Breast epithelium (tissue), 3 donors: ENCODE data around the gene KRTAP10-10.
"Not testable (repeated sequence)": the region's sequence is repeated elsewhere in the genome, so short reads cannot be mapped to it uniquely, and the experiment has no call there.

Source experiments
- CTCF ChIP-seq, 3 donors: fragments of 450-650 bp; IDR thresholded peaks; one replicate each; pipeline ENCODE4 v1.5.1; 2016 to 2017; ENCODE audit warnings: antibody characterized with exemption in 3 of 3, mild to moderate bottlenecking in 3 of 3, moderate library complexity in 3 of 3
- POLR2A ChIP-seq: fragments of 450-650 bp; IDR thresholded peaks from one replicate; pipeline ENCODE4 v1.6.1; 2016; ENCODE audit warnings: antibody characterized with exemption, mild to moderate bottlenecking, moderate library complexity
- POLR2AphosphoS5 ChIP-seq, 3 donors: sonication (generic); formaldehyde crosslinking; IDR thresholded peaks; one replicate each; pipeline ENCODE4 v1.6.1; 2017; ENCODE audit warnings: antibody characterized with exemption in 3 of 3

DNA sequence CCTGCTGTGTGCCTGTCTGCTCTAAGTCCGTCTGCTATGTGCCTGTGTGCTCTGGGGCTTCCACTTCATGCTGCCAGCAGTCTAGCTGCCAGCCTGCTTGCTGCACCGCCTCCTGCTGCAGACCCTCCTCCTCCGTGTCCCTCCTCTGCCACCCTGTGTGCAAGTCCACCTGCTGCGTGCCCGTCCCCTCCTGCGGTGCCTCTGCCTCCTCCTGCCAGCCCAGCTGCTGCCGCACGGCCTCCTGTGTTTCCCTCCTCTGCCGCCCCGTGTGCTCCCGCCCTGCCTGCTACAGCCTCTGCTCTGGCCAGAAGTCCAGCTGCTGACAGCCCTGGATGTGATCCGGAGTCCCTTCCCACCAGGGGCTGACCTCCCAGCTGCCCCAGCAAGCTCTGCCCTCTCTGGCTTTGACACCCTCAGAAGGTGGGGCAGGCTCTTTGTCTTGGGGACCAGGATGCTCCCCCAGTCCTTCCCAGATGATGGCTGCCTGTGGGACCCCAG lies 744 bp downstream of the KRTAP10-10 start:
- not testable (repeated sequence) for TF ChIP-seq POLR2AphosphoS5 (IDR thresholded peaks at IDR 0.05); CTCF (IDR thresholded peaks at IDR 0.05); POLR2A
